HL-60/S4 (cell line): ENCODE data around the gene P2RX3.

Experiments used
- in situ Hi-C: fragments of 300-500 bp; cut with MboI; formaldehyde crosslinking; loops from 2 replicates; pipeline ENCODE4 v1.14.3; 2022; ENCODE audit warnings: low sequenced_read_pairs

The P2RX3 gene

GRCh38 chr11:57309106-57310059 lies 28.8 kb upstream of the P2RX3 start:
- in situ Hi-C loops = loop anchor here (25.0 kb wide), 1 partner anchor 97 kb away; no protein-coding TSS in a partner anchor

GRCh38 chr11:57310091-57310490 lies 28.1 kb upstream of the P2RX3 start:
- in situ Hi-C loops = loop anchor here (25.0 kb wide), 1 partner anchor 98 kb away; no protein-coding TSS in a partner anchor

GRCh38 chr11:57310630-57311086 lies 27.5 kb upstream of the P2RX3 start:
- in situ Hi-C loops = loop anchor here (25.0 kb wide), 1 partner anchor 98 kb away; no protein-coding TSS in a partner anchor

DNA sequence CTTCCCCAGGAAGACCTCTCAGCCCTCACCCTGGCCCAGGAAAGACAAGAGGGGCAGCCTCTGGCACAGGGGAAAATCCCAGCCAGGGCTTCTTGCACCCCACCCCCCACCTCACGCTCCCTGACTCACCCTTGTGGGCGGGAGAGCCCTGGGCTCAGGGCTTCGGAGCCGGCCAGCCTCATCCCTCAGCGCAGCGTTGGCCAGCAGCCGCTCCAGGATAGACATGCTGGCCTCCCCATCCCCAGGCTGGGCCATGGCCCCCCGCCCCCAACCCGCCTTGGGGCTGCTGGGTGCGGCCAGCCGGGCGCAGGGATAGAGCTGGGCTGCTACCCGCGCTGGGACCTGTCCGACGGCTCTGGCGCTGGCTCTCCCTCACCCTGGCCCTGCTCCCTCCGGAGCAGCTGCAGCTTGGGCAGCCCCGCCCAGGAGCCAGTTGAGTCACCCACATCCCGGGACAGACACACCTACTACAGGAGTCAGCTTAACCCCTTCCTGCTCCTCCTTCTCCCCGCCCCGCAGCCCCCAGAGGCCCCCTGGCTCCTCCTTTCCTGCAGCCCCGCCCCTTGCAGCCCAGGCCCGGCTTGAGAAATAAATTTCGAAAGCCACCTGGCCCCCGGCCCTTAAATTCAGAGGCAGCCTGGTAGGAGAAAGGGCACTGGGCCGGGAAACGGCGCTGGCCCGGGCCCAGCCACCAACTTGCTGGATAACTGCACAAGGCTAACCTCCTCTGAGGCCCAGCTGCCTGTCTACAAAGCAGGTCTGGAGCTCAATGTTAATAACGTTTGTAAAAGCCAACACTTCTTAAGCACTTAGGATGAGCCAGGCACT lies 26.8 kb upstream of the P2RX3 start:
- in situ Hi-C loops = loop anchor here (25.0 kb wide), 1 partner anchor 99 kb away; no protein-coding TSS in a partner anchor

GRCh38 chr11:57312511-57313021 lies 25.6 kb upstream of the P2RX3 start:
- in situ Hi-C loops = loop anchor here (25.0 kb wide), 1 partner anchor 100 kb away; no protein-coding TSS in a partner anchor

DNA sequence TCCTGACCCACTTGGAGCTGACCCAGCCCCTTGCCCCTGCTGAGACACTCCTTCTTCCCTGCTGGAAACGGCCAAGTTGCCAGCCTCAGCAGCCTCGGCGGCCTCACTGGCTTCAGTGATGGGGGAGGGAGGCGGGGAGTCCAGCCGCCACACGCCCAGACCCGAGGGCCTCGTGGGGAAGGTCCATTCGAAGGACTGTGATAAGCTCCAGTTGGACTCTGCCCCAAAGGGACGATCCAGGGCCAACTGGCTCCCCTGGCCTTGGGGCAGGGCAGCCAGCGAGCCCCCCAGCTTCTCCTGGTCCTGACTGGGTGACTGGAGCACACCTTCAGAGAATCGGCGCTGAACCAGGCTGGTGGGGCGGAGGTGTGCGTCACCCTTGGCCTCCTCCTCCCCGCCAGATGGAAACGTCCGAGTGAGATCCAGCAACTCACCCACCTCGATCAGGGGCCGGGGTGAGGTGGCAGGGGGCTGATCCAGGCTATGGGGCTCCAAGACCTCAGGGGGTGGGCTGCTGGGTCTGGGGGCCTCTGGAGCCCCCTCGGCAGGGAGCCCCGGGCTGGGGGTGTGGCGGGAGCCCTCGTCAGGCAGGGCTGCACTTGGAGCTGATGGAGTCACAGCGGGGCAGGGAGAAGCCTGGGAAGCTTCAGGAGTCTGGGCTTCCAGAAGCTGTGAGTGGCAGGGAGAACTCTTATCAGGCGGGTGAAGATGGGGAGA lies 24.9 kb upstream of the P2RX3 start:
- in situ Hi-C loops = loop anchor here (25.0 kb wide), 1 partner anchor 101 kb away; no protein-coding TSS in a partner anchor

DNA sequence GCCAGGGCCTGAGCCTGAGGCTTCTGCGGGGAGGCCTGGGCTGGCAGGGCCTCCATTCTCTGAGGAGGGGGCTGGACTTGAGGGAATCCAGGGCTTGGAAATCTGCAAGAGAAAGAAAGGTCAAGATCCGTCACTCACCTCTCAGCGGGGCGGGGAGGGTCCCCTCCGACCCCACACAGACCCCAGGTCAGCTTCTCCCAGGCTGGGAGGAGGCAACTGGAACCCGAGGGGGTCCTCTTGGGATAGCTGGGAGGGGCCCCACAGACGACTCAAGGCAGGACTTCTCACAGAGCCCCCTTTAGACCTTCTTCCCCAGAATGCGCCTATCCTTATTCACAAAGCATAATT lies 24.4 kb upstream of the P2RX3 start:
- in situ Hi-C loops = loop anchor here (25.0 kb wide), 1 partner anchor 101 kb away; no protein-coding TSS in a partner anchor

- in situ Hi-C loops = loop anchor here (25.0 kb wide), 1 partner anchor 102 kb away; no protein-coding TSS in a partner anchor
These were observed 23.8 kb upstream of the P2RX3 start for GRCh38 chr11:57314221-57314973.

DNA sequence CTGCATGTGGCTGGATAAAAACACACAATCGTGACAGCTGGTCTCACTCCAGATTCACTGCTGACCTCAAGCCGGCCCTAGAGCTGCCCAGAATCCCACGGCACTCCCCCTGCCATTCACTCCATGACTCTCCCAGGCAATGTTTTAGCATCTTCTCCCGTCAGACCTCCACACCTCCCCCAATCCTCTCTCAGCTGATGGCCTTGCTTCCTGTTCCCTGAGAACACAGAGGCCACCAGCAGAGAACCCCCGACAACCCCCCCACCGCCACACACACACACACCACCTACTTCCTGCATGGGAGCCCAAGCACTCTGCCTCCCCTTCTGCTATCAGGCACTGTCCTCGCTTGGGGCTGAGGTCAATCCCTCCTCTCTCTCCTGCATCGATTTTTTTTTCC lies 22.7 kb upstream of the P2RX3 start:
- in situ Hi-C loops = loop anchor here (25.0 kb wide), 1 partner anchor 103 kb away; no protein-coding TSS in a partner anchor

DNA sequence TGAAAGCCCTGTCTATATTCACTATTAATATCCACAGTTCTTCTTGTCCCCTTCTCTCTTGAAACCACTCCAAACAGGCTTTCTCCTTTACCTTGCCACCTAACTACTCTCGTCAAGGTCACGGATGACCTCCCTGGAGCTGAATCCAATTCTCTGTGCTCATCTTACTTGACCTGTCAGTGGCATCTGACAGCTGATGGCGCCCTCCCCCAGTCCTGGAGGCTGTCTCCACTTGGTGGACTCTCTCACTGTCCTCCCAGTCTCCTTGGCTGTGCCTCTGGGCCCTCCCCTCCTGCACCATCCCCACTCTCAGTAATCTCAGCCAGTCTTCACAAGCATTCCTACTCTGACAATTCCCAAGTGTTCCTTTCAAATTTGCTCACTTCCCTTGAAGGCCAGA lies 22.1 kb upstream of the P2RX3 start:
- in situ Hi-C loops = loop anchor here (25.0 kb wide), 1 partner anchor 104 kb away; no protein-coding TSS in a partner anchor

GRCh38 chr11:57318178-57318577 lies 20.0 kb upstream of the P2RX3 start:
- in situ Hi-C loops = loop anchor here (25.0 kb wide), 1 partner anchor 106 kb away; no protein-coding TSS in a partner anchor

GRCh38 chr11:57320067-57320718 lies 18.0 kb upstream of the P2RX3 start:
- in situ Hi-C loops = loop anchor here (25.0 kb wide), 1 partner anchor 108 kb away; no protein-coding TSS in a partner anchor

DNA sequence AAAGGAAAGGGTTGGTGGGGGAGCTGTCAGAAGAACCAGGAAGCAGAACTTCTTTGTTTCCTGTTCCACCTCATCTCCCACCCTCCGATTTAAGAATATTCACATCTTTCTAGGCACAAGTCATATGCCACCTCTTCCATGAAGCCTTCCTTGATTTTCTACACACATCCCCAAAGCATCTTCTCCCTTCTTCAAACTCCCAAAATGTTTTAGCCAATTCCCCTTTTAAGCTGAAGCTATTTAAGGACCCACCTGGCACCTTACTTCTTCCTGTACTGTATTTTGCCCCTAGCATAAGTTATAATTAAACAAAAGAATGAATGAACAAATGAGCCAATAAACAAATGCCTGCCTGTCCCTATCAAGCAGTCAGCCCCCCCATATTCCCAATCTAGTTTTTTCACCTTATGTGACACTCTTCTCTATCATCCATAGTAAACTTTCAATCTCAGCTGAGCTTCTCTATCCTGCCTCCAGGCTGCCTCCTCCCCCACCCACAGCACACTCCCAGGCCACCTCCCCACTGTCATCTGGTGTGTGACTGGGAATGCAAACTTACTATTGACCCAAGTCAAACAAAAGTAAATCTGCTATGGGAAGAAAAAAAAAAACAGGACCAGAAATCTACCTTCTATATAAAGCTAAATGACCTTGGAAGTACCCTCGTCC lies 17.3 kb upstream of the P2RX3 start:
- in situ Hi-C loops = loop anchor here (25.0 kb wide), 1 partner anchor 109 kb away; no protein-coding TSS in a partner anchor

GRCh38 chr11:57321388-57322255 lies 16.5 kb upstream of the P2RX3 start:
- in situ Hi-C loops = loop anchor here (25.0 kb wide), 1 partner anchor 109 kb away; no protein-coding TSS in a partner anchor

DNA sequence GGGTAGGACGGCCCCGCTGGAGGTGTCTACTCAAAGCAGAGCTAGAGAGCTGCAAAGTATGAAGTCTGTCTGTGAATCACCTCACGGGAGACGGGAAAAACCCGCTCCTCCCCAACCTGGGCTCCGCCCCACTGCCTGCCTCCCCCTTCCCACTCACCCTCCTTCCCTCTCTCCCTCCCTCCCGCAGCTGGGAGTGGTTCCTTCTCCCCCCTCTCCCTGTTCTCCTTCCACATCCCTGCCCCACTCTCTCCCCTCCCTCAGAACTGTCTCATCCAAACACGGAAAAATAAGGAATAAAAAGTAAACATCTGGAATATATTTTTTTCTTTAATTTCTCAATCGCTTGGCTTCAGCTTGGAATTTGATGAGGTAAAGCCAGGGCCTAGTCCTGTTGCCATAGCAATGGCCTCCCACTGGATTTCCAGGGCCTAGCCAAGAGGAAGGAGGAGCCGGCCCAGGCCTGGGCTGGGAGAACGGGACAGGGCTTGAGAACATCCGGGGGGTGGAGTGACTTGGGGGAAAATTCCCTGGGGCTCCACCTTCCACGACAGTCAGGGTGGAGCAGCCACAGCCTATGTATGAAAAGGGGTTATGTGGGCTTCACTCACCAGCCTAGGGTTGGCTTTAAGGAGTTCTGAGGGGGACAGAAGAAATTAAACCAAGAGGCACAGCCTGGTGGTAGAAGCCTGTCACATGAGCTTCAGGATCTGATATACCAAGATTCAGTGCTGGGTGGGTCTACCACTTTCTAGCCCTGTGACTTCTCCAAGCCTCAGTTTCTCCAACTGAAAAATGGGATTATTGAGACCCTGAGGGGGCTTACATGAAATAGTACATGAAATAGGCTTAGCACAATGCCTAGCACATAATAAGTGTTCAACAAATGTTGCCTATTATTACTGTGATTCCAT lies 15.6 kb upstream of the P2RX3 start:
- in situ Hi-C loops = loop anchor here (25.0 kb wide), 1 partner anchor 110 kb away; no protein-coding TSS in a partner anchor
